ENCODE measurements around the gene ATXN1L.
"Not testable (repeated sequence)": the region's sequence is repeated elsewhere in the genome, so short reads cannot be mapped to it uniquely, and the experiment has no call there.

Gene ATXN1L

GRCh38 chr16:71845639-71846430 is at the start of gene ATXN1L:
Gene ATXN1L (plus strand): TSS chr16:71845976. CDS start chr16:71849741, 3,765 bp downstream.
- DNase-seq = peak; percentile 89

GRCh38 chr16:71796501-71797097 is 49.2 kb upstream of the ATXN1L start:
- DNase-seq = no peak

- DNase-seq = no peak
Observed at GRCh38 chr16:71803305-71803690, 42.5 kb upstream of the ATXN1L start.

- no peak for DNase-seq
Observed at GRCh38 chr16:71807905-71808592, 37.7 kb upstream of the ATXN1L start.

GRCh38 chr16:71808593-71809459 is 37.0 kb upstream of the ATXN1L start, which contains the start of gene AP1G1:
Gene AP1G1 (minus strand): TSS chr16:71808834. CDS start chr16:71789479, 19,355 bp downstream.
- DNase-seq = peak; percentile 96

GRCh38 chr16:71810155-71810530 is 35.6 kb upstream of the ATXN1L start:
- not testable (repeated sequence) for DNase-seq

GRCh38 chr16:71811261-71811803 is 34.4 kb upstream of the ATXN1L start:
- no peak for DNase-seq

GRCh38 chr16:71817155-71817500 is 28.6 kb upstream of the ATXN1L start:
- DNase-seq = not testable (repeated sequence)

GRCh38 chr16:71826533-71827017 is 19.2 kb upstream of the ATXN1L start:
- no peak for DNase-seq

- DNase-seq = no peak
Observed at GRCh38 chr16:71830359-71830758, 15.4 kb upstream of the ATXN1L start.

- DNase-seq = not testable (repeated sequence)
Observed at GRCh38 chr16:71831698-71832097, 14.1 kb upstream of the ATXN1L start.

- DNase-seq = not testable (repeated sequence)
Observed at GRCh38 chr16:71832112-71832511, 13.7 kb upstream of the ATXN1L start.

GRCh38 chr16:71834291-71834690 is 11.5 kb upstream of the ATXN1L start:
- no peak for DNase-seq

- no peak for DNase-seq
Observed at GRCh38 chr16:71837150-71837549, 8.6 kb upstream of the ATXN1L start.

- no peak for DNase-seq
Observed at GRCh38 chr16:71840052-71840451, 5.7 kb upstream of the ATXN1L start.

GRCh38 chr16:71843572-71843971 is 2.2 kb upstream of the ATXN1L start:
- DNase-seq = no peak

GRCh38 chr16:71846431-71846830 is 655 bp downstream of the ATXN1L start:
- no peak for DNase-seq

- no peak for DNase-seq
Observed at GRCh38 chr16:71847096-71847495, 1.3 kb downstream of the ATXN1L start.

- no peak for DNase-seq
Observed at GRCh38 chr16:71848622-71849021, 2.8 kb downstream of the ATXN1L start.

GRCh38 chr16:71851746-71852145 is 6.0 kb downstream of the ATXN1L start:
- no peak for DNase-seq

- no peak for DNase-seq
Observed at GRCh38 chr16:71852158-71852557, 6.4 kb downstream of the ATXN1L start.

- no peak for DNase-seq
Observed at GRCh38 chr16:71852561-71852960, 6.8 kb downstream of the ATXN1L start.
